IPS-15b (cell line): ENCODE data around the gene AP1M1.

Experiments used
- H3K27me3 ChIP-seq: one replicate; pipeline ENCODE4 v1.6.1; 2013; ENCODE audit warnings: low read length; ENCODE audit not compliant: control insufficient read depth, insufficient read depth
- H3K36me3 ChIP-seq: one replicate; pipeline ENCODE4 v1.6.1; 2013; ENCODE audit warnings: low read length; ENCODE audit not compliant: control insufficient read depth, insufficient read depth
- H3K4me1 ChIP-seq: one replicate; pipeline ENCODE4 v1.6.1; 2013; ENCODE audit warnings: mild to moderate bottlenecking, low read length; ENCODE audit not compliant: control insufficient read depth, insufficient read depth
- H3K4me3 ChIP-seq: one replicate; pipeline ENCODE4 v1.5.1; 2013; ENCODE audit warnings: low read depth, low read length
- H3K9ac ChIP-seq: one replicate; pipeline ENCODE4 v1.6.1; 2013; ENCODE audit warnings: low read depth, mild to moderate bottlenecking, low read length
- H3K9me3 ChIP-seq: one replicate; pipeline ENCODE4 v1.6.1; 2013; ENCODE audit warnings: mild to moderate bottlenecking, low read length; ENCODE audit not compliant: control insufficient read depth, insufficient read depth

Gene AP1M1

GRCh38 chr19:16228637-16229321 lies 31.1 kb downstream of the AP1M1 start:
- no peaks in the 10 kb centered on the region for H3K4me1 ChIP-seq
- H3K4me3 ChIP-seq: no peak overlapping the region
- H3K36me3 ChIP-seq: peaks cover 18% of the 10 kb centered on the region
- no peaks in the 10 kb centered on the region for H3K9me3 ChIP-seq
- H3K27me3 ChIP-seq: no peaks in the 10 kb centered on the region
- H3K9ac ChIP-seq: no peak overlapping the region

GRCh38 chr19:16229322-16229641 lies 31.6 kb downstream of the AP1M1 start:
- Histone ChIP-seq H3K27me3 (no peaks in the 10 kb centered on the region), H3K9ac (no peak overlapping the region), H3K4me3 (no peak overlapping the region), H3K36me3 (peaks cover 20% of the 10 kb centered on the region), H3K4me1 (no peaks in the 10 kb centered on the region), H3K9me3 (no peaks in the 10 kb centered on the region)

GRCh38 chr19:16232127-16232526 lies 34.4 kb downstream of the AP1M1 start:
- H3K9ac ChIP-seq: no peak overlapping the region
- no peaks in the 10 kb centered on the region for H3K9me3 ChIP-seq
- H3K4me3 ChIP-seq: no peak overlapping the region
- peaks cover 22% of the 10 kb centered on the region for H3K36me3 ChIP-seq
- no peaks in the 10 kb centered on the region for H3K27me3 ChIP-seq
- H3K4me1 ChIP-seq: no peaks in the 10 kb centered on the region

GRCh38 chr19:16232568-16232967 lies 34.9 kb downstream of the AP1M1 start:
- Histone ChIP-seq H3K27me3 (no peaks in the 10 kb centered on the region), H3K4me1 (no peaks in the 10 kb centered on the region), H3K9ac (no peak overlapping the region), H3K9me3 (no peaks in the 10 kb centered on the region), H3K4me3 (no peak overlapping the region), H3K36me3 (peaks cover 19% of the 10 kb centered on the region)

- H3K9me3 ChIP-seq: no peaks in the 10 kb centered on the region
- no peaks in the 10 kb centered on the region for H3K4me1 ChIP-seq
- no peak overlapping the region for H3K9ac ChIP-seq
- no peak overlapping the region for H3K4me3 ChIP-seq
- H3K27me3 ChIP-seq: no peaks in the 10 kb centered on the region
- peaks cover 13% of the 10 kb centered on the region for H3K36me3 ChIP-seq
These were observed 35.5 kb downstream of the AP1M1 start for GRCh38 chr19:16233081-16233776.

- no peak overlapping the region for H3K9ac ChIP-seq
- H3K36me3 ChIP-seq: peaks cover 8% of the 10 kb centered on the region
- H3K4me1 ChIP-seq: no peaks in the 10 kb centered on the region
- H3K27me3 ChIP-seq: no peaks in the 10 kb centered on the region
- H3K4me3 ChIP-seq: no peak overlapping the region
- no peaks in the 10 kb centered on the region for H3K9me3 ChIP-seq
These were observed 36.3 kb downstream of the AP1M1 start for GRCh38 chr19:16233836-16234551.

GRCh38 chr19:16234552-16235445 lies 37.1 kb downstream of the AP1M1 start:
- Histone ChIP-seq H3K9me3 (no peaks in the 10 kb centered on the region), H3K36me3 (peaks cover 5% of the 10 kb centered on the region), H3K4me1 (no peaks in the 10 kb centered on the region), H3K27me3 (no peaks in the 10 kb centered on the region), H3K4me3 (no peak overlapping the region), H3K9ac (no peak overlapping the region)

- peaks cover 5% of the 10 kb centered on the region for H3K36me3 ChIP-seq
- H3K4me3 ChIP-seq: no peak overlapping the region
- H3K9me3 ChIP-seq: no peaks in the 10 kb centered on the region
- H3K27me3 ChIP-seq: no peaks in the 10 kb centered on the region
- no peaks in the 10 kb centered on the region for H3K4me1 ChIP-seq
- no peak overlapping the region for H3K9ac ChIP-seq
These were observed 38.3 kb downstream of the AP1M1 start for GRCh38 chr19:16235811-16236652.

- Histone ChIP-seq H3K36me3 (no peaks in the 10 kb centered on the region), H3K4me1 (no peaks in the 10 kb centered on the region), H3K9me3 (no peaks in the 10 kb centered on the region), H3K27me3 (no peaks in the 10 kb centered on the region), H3K9ac (no peak overlapping the region), H3K4me3 (no peak overlapping the region)
These were observed 46.4 kb downstream of the AP1M1 start for GRCh38 chr19:16244091-16244490.

- Histone ChIP-seq H3K4me1 (no peaks in the 10 kb centered on the region), H3K36me3 (no peaks in the 10 kb centered on the region), H3K27me3 (no peaks in the 10 kb centered on the region), H3K9ac (no peak overlapping the region), H3K4me3 (no peak overlapping the region), H3K9me3 (no peaks in the 10 kb centered on the region)
These were observed 49.9 kb downstream of the AP1M1 start for GRCh38 chr19:16247353-16248182.
